GM12873 (cell line): Measurements from ENCODE around the gene MCTP1.
A peak's percentile ranks its signal among the peaks of the same experiment; 100 is the strongest.

Experiments
- CTCF ChIP-seq: IDR thresholded peaks from 2 replicates; pipeline ENCODE4 v1.5.1; 2012; ENCODE audit warnings: low read depth, mild to moderate bottlenecking, moderate library complexity, low read length, control low read depth; ENCODE audit not compliant: insufficient read depth; ENCODE audit errors: missing control alignments

The MCTP1 gene

GRCh38 chr5:95298651-95299050, 13.8 kb upstream of the MCTP1 start:
- TF ChIP-seq CTCF, result no peak

DNA sequence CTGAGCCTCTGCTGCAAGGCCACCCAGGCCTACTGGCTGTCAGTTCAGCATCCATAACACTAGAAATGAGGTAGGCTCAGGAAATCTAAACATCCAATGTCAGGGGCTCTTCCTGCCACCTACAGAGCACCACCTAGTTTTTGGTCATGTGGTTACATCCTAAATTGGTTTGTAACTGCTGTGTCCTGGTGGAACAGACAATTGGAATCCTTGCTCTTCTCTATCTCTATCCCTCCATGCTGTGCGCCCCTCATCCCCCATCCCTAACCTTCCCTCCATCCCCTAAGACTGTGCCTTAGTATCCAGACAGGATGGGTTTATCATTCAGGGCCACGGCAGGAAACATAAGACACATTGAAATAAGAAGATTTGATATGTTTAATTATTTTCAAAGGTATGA, 11.4 kb upstream of the MCTP1 start:
- no peak for TF ChIP-seq CTCF

DNA sequence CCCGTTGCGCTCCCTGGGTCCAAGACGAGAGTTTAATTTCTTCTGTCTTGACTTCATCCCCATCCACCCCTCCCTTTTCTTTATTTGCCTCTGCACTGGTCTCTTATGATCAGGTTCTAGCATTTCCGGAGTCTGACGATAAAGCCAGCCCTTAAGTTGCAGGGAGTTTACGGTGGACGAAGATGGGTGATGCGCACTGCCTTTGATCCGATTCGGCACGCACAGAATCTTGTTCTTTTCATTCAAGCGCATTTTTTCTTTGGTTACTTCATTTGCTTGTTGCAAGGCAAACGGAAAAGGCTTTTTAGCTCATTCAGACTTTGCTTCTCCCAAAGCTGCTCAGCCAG, 488 bp upstream of the MCTP1 start:
- no peak for TF ChIP-seq CTCF

DNA sequence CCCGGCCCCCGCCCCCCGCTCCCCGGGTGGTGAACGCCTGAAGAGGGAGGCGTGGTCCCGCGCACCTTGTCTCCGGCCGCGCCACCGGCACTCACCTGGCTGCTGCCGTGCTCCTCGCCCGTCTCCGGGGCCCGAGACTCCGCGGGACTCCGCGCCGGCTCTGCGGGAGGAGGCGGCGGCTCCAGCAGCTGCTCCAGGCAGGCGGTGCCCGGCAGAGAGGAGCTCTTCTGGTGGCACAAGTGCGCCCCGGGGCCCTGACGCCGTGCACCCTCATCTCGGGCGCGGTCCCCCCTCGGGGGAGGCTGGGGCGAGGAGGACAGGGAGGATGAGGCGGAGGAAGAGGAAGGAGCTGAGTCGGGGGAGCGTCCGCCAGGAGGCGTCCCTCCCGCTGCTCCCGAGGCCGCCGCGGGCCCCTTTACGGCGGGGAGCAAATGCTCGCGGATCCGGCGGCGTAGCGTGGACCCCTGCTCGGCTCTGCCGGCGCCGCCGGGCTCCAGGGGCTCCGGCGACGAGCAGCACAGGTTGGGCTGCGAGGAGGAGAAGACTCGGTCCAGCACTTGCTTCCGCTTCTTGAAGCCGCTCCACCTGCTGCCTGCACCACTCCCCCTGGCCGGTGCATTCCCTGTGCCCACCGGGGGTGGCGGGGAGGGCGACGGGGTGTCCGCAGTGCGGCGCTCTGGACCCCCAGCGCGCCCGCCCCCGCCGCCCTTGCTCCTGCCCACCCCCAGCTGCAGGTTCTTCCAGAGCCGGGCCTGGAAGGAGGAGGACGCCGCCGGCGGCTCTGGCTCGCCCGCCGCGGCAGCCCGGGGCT, 928 bp downstream of the MCTP1 start:
- TF ChIP-seq CTCF, result peak; percentile 59

- no peak for TF ChIP-seq CTCF
These were observed 1.8 kb downstream of the MCTP1 start for GRCh38 chr5:95283022-95283615.

GRCh38 chr5:95281226-95281625, 3.7 kb downstream of the MCTP1 start:
- TF ChIP-seq CTCF, result no peak

DNA sequence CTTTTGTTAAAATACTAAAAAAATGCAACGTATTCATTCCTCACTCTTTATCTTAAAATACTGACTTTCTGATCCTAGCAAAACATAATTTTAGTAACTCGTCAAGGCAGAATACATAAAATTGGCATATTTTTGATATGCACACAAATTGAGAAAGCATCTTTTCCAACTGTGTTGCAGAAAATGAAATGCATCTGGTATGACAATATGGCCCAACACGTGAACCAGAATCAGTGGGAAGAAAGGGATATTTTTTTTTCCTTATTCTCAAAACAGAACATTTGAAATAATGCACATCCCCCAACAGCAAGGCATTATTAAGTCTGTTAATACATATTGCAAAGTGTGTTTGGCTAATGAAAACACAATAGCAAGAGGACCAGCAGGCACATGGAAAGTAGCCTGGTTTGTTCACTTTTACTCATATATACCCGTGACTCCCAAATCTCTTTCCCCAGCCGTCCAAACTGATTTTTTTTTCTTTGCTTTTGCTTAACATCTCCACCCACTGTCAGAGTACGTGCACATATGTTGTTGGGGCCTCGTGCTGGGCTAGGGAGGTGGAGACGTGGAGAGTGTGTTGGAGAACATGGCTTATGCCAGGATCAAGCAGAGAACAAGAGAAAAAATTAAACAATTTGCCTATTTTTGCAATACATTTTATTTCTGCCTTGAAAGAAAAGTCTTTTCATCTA, 4.3 kb downstream of the MCTP1 start:
- no peak for TF ChIP-seq CTCF
